HG03439 (cell line): Measurements from ENCODE around the gene KLK6.

Experiments
- ATAC-seq: cut with Tn5 transposase; IDR thresholded peaks from one replicate; pipeline ENCODE4 v1.9.1; 2021; ENCODE audit warnings: mild to moderate bottlenecking, moderate library complexity; ENCODE audit not compliant: unreplicated experiment

KLK6 gene

GRCh38 chr19:50912727-50913716, 56.4 kb downstream of the KLK6 start:
- ATAC-seq = no peak

GRCh38 chr19:50912102-50912599, 57.2 kb downstream of the KLK6 start:
- ATAC-seq = no peak

DNA sequence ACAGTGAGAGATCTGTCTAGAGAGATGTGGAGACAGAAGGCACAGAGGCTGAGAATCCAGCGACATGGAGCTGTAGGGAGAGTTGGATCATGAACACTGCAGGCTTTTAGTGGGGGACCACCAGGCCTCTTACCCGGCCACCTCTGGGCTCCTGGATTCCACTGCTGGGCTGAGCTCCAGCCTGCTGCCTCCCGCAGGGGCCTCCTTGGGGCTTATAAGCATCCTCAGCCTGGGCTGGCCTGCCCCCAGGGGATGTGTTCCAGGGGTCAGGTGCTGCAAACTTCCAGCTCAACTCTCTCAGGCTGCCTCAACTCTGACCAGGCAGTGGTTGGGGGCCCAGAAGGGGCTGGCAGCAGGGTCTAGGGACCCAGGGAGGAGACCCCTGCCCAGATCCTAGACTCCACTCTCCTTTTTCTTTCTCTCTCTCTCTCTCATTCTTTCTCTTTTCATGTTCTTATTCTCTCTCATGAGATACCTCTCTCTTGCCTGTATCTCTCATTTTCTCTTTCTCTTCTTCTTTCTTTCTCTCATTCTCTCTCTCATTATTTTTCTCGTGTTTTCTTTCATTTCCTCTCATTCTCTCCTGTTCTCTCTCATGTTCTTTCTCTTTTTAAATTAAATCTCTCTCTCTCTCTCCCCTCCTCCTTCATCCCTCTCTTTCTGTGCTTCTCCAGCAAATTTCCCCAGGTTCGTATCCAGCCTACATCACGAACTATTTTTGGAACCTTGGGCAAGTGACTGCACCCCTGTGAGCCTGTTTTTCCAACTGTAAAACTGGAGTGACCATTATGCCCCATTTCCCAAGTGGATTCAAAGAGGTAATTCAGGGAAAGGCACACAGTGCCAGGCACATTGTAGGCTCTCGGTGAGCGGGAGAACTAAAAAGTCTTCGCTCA, 57.9 kb downstream of the KLK6 start, which contains the start of gene KLK4:
TSS of gene KLK4 (minus strand) at position 190 of the 896 bp plus-strand sequence. CDS start 657 bp downstream, outside the sequence.
- no peak for ATAC-seq

DNA sequence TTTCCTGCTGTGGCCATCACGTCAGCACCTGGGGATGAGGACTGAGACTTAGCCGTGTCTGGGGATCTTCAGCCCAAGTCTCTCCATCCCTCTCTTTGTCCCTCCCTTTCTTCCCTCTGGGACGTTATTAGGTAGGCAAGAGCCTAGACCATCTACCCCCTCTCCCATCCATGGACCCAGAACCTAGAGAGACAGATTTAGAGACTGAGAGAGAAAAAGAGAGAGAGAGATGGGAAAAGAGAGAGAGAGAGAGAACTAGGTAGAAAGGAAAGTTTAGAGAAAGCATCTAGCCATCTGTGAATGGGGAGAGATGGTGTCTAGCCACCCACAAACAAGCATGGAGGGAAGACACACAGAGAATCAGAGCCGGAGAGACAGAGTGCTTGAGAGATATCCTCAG, 58.7 kb downstream of the KLK6 start:
- no peak for ATAC-seq

GRCh38 chr19:50909240-50910070, 59.9 kb downstream of the KLK6 start:
- no peak for ATAC-seq
